22Rv1 (cell line): Measurements from ENCODE around the gene ICE2.

Experiments
- ZFX ChIP-seq: fragments of 450-650 bp; IDR thresholded peaks from 2 replicates; pipeline ENCODE4 v1.6.1; 2017; ENCODE audit warnings: antibody characterized with exemption, borderline replicate concordance
- TF ChIP-seq, protein P1 (sequence below): fragments of 450-650 bp; IDR thresholded peaks from 2 replicates; pipeline ENCODE4 v1.5.1; 2017; ENCODE audit warnings: mild to moderate bottlenecking

- TF ChIP-seq, protein P1, sequence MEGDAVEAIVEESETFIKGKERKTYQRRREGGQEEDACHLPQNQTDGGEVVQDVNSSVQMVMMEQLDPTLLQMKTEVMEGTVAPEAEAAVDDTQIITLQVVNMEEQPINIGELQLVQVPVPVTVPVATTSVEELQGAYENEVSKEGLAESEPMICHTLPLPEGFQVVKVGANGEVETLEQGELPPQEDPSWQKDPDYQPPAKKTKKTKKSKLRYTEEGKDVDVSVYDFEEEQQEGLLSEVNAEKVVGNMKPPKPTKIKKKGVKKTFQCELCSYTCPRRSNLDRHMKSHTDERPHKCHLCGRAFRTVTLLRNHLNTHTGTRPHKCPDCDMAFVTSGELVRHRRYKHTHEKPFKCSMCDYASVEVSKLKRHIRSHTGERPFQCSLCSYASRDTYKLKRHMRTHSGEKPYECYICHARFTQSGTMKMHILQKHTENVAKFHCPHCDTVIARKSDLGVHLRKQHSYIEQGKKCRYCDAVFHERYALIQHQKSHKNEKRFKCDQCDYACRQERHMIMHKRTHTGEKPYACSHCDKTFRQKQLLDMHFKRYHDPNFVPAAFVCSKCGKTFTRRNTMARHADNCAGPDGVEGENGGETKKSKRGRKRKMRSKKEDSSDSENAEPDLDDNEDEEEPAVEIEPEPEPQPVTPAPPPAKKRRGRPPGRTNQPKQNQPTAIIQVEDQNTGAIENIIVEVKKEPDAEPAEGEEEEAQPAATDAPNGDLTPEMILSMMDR, result peak; percentile 47
- no peak for TF ChIP-seq ZFX
Observed at GRCh38 chr15:60444289-60444912, 34.5 kb downstream of the ICE2 start.
